LNCaP clone FGC (cell line): ENCODE data around the gene STAT5A.
A peak's percentile ranks its signal among the peaks of the same experiment; 100 is the strongest.
"Not testable (repeated sequence)": the region's sequence is repeated elsewhere in the genome, so short reads cannot be mapped to it uniquely, and the experiment has no call there.

ENCODE experiments used
- DNase-seq: peaks from one replicate; pipeline ENCODE4 v3.0.0-alpha.2; 2011; ENCODE audit warnings: low read depth
- H3K4me3 ChIP-seq: 2 replicates; pipeline ENCODE4 v1.5.1; 2011; ENCODE audit warnings: mild to moderate bottlenecking, low read depth, low read length, control low read depth
- TF ChIP-seq, protein P1 (sequence below): IDR thresholded peaks from 2 replicates; pipeline ENCODE4 v1.5.1; 2012; ENCODE audit warnings: mild to moderate bottlenecking; ENCODE audit not compliant: control insufficient read depth, insufficient read depth; ENCODE audit errors: extremely low read depth

STAT5A gene

DNA sequence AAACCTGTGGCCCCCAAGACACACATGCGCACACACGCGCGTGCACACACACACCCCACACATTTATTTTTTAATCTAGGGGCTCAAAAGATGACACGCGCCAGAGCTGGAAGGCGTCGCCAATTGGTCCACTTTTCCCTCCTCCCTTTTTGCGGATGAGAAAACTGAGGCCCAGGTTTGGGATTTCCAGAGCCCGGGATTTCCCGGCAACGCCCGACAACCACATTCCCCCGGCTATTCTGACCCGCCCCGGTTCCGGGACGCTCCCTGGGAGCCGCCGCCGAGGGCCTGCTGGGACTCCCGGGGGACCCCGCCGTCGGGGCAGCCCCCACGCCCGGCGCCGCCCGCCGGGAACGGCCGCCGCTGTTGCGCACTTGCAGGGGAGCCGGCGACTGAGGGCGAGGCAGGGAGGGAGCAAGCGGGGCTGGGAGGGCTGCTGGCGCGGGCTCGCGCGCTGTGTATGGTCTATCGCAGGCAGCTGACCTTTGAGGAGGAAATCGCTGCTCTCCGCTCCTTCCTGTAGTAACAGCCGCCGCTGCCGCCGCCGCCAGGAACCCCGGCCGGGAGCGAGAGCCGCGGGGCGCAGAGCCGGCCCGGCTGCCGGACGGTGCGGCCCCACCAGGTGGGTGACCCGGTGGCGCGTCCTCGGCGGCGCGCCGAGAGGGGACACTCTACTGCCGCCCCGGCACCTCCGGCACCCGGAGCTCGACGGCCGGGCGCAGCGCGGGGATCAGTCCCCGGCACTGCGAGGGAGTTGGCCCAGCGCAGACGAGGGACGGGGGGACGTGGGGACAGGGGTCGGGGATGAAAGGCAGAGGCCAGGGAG lies at the start of gene STAT5A:
STAT5A (plus strand) TSS at position 522 of the 826 bp plus-strand sequence. CDS start 914 bp downstream, outside the sequence.
- peak; percentile 18 for DNase-seq
- H3K4me3 ChIP-seq = peak within 1 kb of the TSS; percentile 44

GRCh38 chr17:42239576-42239975 lies 48.7 kb upstream of the STAT5A start:
- not testable (repeated sequence) for DNase-seq, H3K4me3 ChIP-seq

More for the DNA sequence above, at the start of gene STAT5A:
- TF ChIP-seq, protein P1, sequence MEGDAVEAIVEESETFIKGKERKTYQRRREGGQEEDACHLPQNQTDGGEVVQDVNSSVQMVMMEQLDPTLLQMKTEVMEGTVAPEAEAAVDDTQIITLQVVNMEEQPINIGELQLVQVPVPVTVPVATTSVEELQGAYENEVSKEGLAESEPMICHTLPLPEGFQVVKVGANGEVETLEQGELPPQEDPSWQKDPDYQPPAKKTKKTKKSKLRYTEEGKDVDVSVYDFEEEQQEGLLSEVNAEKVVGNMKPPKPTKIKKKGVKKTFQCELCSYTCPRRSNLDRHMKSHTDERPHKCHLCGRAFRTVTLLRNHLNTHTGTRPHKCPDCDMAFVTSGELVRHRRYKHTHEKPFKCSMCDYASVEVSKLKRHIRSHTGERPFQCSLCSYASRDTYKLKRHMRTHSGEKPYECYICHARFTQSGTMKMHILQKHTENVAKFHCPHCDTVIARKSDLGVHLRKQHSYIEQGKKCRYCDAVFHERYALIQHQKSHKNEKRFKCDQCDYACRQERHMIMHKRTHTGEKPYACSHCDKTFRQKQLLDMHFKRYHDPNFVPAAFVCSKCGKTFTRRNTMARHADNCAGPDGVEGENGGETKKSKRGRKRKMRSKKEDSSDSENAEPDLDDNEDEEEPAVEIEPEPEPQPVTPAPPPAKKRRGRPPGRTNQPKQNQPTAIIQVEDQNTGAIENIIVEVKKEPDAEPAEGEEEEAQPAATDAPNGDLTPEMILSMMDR = no peak

DNA sequence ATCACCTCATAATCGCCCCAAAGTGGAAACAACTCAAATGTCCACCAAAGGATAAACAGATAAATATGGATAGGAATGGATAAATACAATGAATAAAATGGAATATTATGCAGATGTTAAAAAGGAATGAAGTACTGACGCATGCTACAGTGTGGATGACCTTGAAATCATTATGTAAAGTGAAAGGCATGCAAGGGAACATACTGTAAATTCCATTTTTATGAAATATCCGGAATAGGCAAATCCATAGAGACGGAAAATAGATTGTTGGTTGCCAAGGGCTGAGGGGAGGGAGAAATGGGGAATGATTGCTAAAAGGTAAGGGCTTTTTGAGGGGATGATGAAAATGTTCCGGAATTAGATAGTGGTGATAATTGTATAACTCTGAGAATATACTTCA lies 48.1 kb upstream of the STAT5A start:
- TF ChIP-seq, protein P1 = no peak
- no peak for DNase-seq
- H3K4me3 ChIP-seq = no peak overlapping the region

DNA sequence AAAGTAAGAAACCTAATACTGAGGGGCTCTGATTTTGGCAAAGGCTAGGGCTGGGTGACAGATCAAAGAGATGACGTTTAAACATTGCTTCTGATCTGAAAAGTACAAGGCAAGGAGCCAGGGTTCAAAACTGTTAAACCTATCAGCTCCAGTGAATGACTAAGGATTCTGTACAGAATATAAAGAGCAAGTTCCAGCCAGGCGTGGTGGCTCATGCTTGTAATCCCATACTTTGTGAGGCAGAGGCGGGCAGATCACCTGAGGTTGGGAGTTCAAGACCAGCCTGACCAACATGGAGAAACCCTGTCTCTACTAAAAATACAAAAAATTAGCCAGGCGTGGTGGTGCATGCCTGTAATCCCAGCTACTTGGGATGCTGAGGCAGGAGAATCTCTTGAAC lies 47.4 kb upstream of the STAT5A start:
- DNase-seq, H3K4me3 ChIP-seq: not testable (repeated sequence)

GRCh38 chr17:42241871-42242270 lies 46.4 kb upstream of the STAT5A start:
- H3K4me3 ChIP-seq = no peak overlapping the region
- DNase-seq = no peak
- TF ChIP-seq, protein P1 = no peak

DNA sequence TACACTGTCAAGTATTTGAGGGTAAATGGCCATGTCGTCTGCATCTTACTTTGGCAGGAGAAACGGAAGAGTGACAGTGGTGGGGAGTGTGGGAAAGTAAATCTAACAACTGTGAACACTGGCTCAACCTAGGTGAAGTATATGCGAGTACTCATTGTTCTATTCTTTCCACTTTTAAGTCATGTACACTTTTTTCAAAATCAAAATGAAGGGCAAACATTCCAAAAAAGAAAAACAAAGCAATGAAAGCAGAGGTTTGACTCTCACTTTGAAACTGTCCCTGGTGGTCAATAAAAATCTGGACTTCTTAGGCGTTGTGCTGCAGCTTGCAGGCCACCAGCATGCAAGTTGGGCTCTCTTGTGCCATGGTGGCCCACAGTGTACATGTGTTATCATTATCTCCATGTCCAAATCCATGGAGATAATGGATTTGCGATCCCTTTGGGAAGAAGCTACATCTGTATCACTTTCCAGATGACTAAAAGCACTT lies 44.8 kb upstream of the STAT5A start:
- TF ChIP-seq, protein P1 = no peak
- no peak for DNase-seq
- H3K4me3 ChIP-seq = no peak overlapping the region

GRCh38 chr17:42244116-42244515 lies 44.2 kb upstream of the STAT5A start:
- H3K4me3 ChIP-seq, DNase-seq: not testable (repeated sequence)

GRCh38 chr17:42245183-42245582 lies 43.1 kb upstream of the STAT5A start:
- H3K4me3 ChIP-seq, DNase-seq: not testable (repeated sequence)

DNA sequence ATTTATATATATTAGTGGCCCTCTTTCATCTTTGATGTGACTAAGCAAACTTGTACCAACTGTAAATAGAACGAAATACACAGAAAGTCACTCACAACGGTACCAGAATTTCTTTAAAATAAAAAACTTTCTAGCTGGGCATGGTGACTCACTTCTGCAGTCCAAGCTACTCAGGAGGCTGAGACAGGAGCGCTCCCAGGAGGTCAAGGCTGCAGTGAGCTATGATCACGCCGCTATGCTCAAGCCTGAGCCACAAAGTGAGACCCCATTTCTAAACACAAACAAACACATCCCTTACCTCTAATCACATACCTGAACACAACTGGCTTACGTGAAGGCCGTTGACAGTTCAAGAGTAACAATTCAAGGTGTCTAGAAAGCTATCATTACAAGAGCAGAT lies 41.8 kb upstream of the STAT5A start:
- TF ChIP-seq, protein P1 = no peak
- no peak for DNase-seq

More for the DNA sequence above, 41.8 kb upstream of the STAT5A start:
- no peak overlapping the region for H3K4me3 ChIP-seq
